Epithelial cell of esophagus (primary cell): ENCODE data around the gene TM9SF3.

Experiments
- DNase-seq: peaks from one replicate; pipeline ENCODE4 v3.0.0; 2010; ENCODE audit warnings: low read depth
- H3K4me3 ChIP-seq: 2 replicates; pipeline ENCODE4 v1.5.1; 2011; ENCODE audit warnings: mild to moderate bottlenecking, low read length, control low read depth
- TF ChIP-seq, protein P1 (sequence below): IDR thresholded peaks from 2 replicates; pipeline ENCODE4 v1.5.1; 2011; ENCODE audit warnings: low read depth, mild to moderate bottlenecking, low read length, control low read depth, inconsistent platforms; ENCODE audit not compliant: insufficient read depth; ENCODE audit errors: missing control alignments

TM9SF3 gene

DNA sequence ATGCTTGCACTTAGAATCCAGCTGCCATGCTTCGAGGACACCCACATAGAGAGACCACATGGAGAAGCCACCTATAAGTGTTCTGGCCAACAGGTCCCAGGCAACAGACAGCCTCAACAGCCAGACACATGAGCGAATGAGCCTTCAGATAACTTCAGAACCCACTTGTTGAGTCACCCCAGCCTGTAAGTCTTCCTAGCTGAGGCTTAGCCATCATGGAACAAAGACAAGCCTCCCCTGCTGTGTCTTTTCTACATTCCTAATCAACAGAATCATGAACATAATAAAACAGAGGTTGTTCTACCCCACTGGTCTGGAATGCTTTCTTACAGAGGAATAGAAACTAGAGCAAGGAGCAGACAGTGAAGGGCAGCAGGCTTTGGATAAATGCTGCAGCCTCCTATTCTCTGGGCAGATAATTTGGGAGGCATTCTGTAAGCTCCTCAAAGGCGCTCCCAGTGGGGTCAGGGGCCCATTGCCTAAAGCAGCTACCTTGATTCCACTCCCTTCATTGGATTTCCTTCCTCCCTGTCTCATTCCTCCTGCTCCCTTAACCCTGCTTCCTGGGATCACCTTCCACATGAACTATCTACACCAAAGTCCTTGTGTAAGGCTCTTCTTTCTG lies 77.7 kb downstream of the TM9SF3 start:
- TF ChIP-seq, protein P1, sequence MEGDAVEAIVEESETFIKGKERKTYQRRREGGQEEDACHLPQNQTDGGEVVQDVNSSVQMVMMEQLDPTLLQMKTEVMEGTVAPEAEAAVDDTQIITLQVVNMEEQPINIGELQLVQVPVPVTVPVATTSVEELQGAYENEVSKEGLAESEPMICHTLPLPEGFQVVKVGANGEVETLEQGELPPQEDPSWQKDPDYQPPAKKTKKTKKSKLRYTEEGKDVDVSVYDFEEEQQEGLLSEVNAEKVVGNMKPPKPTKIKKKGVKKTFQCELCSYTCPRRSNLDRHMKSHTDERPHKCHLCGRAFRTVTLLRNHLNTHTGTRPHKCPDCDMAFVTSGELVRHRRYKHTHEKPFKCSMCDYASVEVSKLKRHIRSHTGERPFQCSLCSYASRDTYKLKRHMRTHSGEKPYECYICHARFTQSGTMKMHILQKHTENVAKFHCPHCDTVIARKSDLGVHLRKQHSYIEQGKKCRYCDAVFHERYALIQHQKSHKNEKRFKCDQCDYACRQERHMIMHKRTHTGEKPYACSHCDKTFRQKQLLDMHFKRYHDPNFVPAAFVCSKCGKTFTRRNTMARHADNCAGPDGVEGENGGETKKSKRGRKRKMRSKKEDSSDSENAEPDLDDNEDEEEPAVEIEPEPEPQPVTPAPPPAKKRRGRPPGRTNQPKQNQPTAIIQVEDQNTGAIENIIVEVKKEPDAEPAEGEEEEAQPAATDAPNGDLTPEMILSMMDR, result no peak
- peak; percentile 66 for DNase-seq
- H3K4me3 ChIP-seq, result no peak overlapping the region

DNA sequence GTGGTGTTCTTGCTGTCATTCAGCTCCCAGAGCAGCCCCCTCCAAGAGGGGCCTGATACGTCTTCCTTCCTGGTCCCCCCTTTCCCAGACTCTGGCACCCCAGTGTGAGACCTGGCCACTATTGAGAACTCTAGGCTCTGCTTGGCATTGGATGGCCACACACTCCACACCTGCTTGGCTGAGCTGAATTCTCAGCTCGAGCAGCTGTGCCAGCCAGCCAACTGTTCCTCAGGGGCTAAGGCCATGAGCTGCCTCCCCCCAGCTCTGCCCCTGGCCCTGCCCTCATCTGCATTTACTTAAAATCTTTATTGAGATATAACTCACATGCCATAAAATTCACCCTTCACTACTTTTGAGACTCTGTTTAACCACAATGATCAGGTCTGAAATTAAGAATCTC lies 79.8 kb downstream of the TM9SF3 start:
- TF ChIP-seq, protein P1, result no peak
- no peak for DNase-seq
- H3K4me3 ChIP-seq, result no peak overlapping the region

DNA sequence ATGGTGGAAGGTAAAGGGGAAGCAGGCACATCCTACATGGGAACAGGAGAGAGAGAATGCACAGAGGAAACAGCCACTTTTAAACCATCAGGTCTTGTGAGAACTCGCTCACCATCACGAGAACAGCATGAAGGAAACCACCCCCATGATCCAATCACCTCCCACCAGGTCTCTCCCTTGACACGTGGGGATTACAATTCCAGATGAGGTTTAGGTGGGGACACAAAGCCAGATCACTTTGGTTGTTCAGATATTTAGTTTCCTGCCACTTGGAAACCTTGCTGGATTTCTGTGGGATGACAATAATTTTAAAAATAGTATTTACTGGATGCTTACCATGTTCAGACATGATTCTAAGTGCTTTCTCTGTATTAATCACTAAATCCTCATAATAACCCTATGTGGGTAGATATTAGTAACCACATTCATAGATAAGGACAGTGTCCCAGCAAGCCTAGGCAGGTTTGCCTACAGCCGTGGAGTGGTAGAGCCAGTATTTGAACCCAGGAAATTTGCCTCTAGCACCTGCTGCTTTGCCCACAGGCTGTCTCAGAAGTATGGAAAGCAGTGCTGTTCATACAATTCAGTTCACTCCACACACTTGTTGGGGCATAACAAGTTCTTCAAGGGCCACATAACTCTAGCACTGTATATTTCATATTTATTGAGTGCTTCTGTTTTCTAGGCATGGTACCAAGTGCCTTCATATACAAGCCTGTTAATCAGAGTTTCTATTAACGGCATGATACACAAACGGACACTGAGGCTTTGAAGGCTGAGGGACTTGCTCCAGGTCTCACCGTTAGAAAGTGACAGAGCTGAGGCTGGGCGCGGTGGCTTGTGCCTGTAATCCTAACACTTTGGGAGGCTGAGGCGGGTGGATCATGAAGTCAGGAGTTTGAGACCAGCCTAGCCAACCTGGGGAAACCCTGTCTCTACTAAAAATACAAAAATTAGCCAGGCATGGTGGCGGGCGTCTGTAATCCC lies 81.4 kb downstream of the TM9SF3 start:
- TF ChIP-seq, protein P1, result no peak
- no peak overlapping the region for H3K4me3 ChIP-seq
- peak; percentile 97 for DNase-seq

DNA sequence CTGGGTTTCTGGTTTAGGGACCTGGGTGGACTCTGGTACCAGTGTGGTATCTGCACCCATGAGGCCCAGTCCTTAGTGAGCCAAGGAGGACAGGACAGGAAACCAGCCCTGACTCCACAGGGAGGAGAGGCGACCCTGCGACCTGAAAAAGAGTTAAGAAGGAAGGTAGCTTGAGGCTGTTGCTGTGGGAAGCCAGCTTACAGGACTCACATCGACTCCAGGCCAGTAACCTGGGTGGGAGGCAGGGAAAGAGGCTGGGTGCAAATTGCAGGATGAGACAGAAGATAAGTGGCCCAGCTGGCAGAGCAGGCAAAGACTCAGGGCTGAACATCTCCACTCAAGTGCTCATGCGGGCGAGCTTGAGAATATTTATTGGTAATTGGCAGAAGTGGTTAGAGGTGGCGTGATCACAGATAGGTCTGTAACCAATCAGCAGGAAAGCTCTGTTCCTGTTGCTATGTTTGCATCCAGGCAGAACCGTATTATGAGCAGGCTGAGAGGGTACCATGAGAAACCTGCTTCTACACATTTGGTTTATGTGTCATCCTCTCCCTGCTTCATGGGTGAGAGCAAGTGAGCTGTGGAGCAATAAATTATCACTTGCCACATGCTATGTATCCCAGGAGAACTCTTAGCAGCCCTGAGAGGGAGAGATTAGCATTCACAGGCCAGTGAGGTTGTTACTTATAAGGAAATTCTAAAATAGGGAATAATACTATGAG lies 84.1 kb downstream of the TM9SF3 start:
- peak; percentile 82 for DNase-seq
- TF ChIP-seq, protein P1, result no peak
- H3K4me3 ChIP-seq, result no peak overlapping the region

DNA sequence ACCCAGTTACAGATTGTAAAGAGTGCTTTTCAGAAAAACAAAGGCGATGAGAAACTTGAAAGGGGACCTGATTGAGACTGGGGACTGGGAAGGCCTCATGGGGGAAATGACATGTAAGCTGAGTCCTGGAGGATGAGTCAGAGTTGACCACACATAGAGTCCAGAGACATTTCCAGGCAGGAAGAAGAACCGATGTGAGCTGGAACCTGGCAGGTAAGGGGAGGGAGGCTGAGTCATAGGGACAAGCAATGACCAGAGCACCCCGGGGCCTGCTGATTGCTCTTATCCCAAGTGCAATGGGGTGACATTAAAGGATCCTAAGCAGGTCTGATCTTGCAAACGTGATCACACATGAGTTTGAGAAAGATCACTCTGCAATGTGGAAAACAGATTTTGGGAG lies 84.8 kb downstream of the TM9SF3 start:
- H3K4me3 ChIP-seq, result no peak overlapping the region
- TF ChIP-seq, protein P1, result no peak
- DNase-seq, result peak; percentile 96

DNA sequence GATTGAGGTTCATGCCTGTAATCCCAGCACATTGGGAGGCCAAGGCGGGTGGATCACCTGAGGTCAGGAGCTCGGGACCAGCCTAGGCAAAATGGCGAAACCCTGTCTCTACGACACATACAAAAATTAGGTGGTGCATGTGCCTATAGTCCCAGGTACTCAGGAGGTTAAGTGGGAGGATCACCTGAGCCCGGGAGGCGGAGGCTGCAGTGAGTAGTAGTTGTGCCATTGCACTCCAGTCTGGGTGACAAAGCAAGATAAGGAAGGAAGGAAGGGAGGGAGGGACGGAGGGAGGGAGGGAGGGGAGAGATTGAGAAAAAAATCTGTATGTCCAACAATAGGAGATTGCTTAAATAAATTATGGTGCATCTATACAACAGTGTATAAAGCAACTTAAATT lies 86.3 kb downstream of the TM9SF3 start:
- TF ChIP-seq, protein P1, result no peak
- DNase-seq, result no peak
- H3K4me3 ChIP-seq, result no peak overlapping the region
